H1 (cell line): ENCODE measurements around the gene RPAP3. TPM values are rescaled to one million over a fixed set of nuclear protein-coding genes. Genes with fewer than 3 reads are reported as not detected.

ENCODE experiments used
- ATF3 ChIP-seq: IDR thresholded peaks from 2 replicates; pipeline ENCODE4 v1.6.1; 2011; ENCODE audit warnings: low read depth, mild to moderate bottlenecking, low read length; ENCODE audit not compliant: insufficient read depth
- CHD1 ChIP-seq: IDR thresholded peaks from 2 replicates; pipeline ENCODE4 v1.6.1; 2012; ENCODE audit warnings: low read depth, low read length, improper control_type of control experiment
- CHD7 ChIP-seq: fragments of 300-600 bp; sonication (generic); IDR thresholded peaks from 2 replicates; pipeline ENCODE4 v1.7.1; 2012; ENCODE audit warnings: low read length, moderate library complexity, mild to moderate bottlenecking, inconsistent platforms; ENCODE audit not compliant: insufficient replicate concordance
- CREB1 ChIP-seq: IDR thresholded peaks from 2 replicates; pipeline ENCODE4 v1.6.1; 2012; ENCODE audit warnings: inconsistent platforms
- JUN ChIP-seq: IDR thresholded peaks from 2 replicates; pipeline ENCODE4 v1.6.1; 2011; ENCODE audit warnings: low read depth, mild to moderate bottlenecking, improper control_type of control experiment, low read length
- MAX ChIP-seq: IDR thresholded peaks from 2 replicates; pipeline ENCODE4 v1.6.1; 2012; ENCODE audit warnings: inconsistent platforms
- POLR2A ChIP-seq, 2 experiments: IDR thresholded peaks; 1 replicate in 1 of 2; 2 replicates in 1 of 2; pipeline ENCODE4 v1.6.1; 2011; ENCODE audit warnings: low read depth in 2 of 2, low read length in 2 of 2, mild to moderate bottlenecking in 2 of 2; ENCODE audit errors: control extremely low read depth in 1 of 2
- SP2 ChIP-seq: IDR thresholded peaks from 2 replicates; pipeline ENCODE4 v1.6.1; 2012; ENCODE audit warnings: mild to moderate bottlenecking, low read length, inconsistent platforms
- SP4 ChIP-seq: IDR thresholded peaks from 2 replicates; pipeline ENCODE4 v1.6.1; 2012; ENCODE audit warnings: low read length, inconsistent platforms
- SRF ChIP-seq: IDR thresholded peaks from 2 replicates; pipeline ENCODE4 v1.6.1; 2011; ENCODE audit warnings: mild to moderate bottlenecking, low read depth, low read length, moderate library complexity
- polyA plus RNA-seq, 7 experiments: library from polyadenylated mRNA; depleted of rRNA in 3 of 7; stranded (reverse) in 5 of 7; unstranded in 2 of 7; fragments of >200 nt in 5 of 7; fragments of 200-250 nt in 2 of 7; gene quantifications; 1 replicate in 5 of 7; 2 replicates in 1 of 7; 4 replicates in 1 of 7; pipeline versions ENCODE4 v1.2.1 to v1.2.3, GENCODE V29; 2011 to 2013; ENCODE audit warnings: missing spikeins in 2 of 7, mixed read lengths in 2 of 7
- total RNA-seq: library from RNA; stranded (reverse); fragmentation: NEBNext Ultra II Directional; extraction: Animal tissue kit (Norgen Biotek cat#: 25700); gene quantifications from 2 replicates; pipeline ENCODE4 v1.2.1, GENCODE V29; 2021

The RPAP3 gene
- total and polyA plus RNA-seq, 2 of the 8 experiments (the other 6 are each of a cell fraction or from before 2014, with no cell fraction given): 6.4 to 60.5 TPM

DNA sequence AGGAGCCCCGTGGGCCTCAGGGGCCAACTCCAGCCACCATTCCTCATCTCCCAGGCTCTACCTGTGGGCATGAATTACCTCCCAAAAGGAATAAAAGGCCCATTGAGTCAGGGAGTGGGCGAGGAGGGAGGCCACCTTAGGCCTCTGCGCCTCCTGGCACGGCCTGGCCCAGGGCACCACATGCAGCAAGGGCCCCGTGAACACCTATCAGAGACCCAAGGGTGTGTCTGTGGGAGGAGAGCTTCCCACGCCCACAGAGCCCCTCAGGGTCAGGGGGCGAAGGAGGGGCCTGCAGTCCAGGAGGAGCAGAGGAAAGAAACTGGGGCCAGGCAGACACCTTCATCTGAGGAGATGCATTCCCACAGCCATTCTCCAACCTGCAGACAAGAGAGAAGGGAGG, 40.7 kb upstream of the RPAP3 start (continued):
- no peak for TF ChIP-seq CHD7
- no peak for TF ChIP-seq SP4
- TF ChIP-seq SRF: no peak
- TF ChIP-seq SP2: no peak
- TF ChIP-seq JUN: no peak
- no peak for TF ChIP-seq MAX
- no peak for TF ChIP-seq POLR2A (IDR thresholded peaks at IDR 0.05; ENCODE audit: control extremely low read depth in 1 of 2, low read depth in 2 of 2, low read length in 2 of 2)
- no peak for TF ChIP-seq CHD1
- TF ChIP-seq ATF3: no peak
- no peak for TF ChIP-seq CREB1
